HepG2 (cell line): ENCODE data around the gene DENND4B. TPM values are rescaled to one million over a fixed set of nuclear protein-coding genes. Genes with fewer than 3 reads are reported as not detected.

Source experiments
- CENPBD1 ChIP-seq: sonication (generic); formaldehyde crosslinking; IDR thresholded peaks from 2 replicates; pipeline ENCODE4 v1.8.0; 2022; ENCODE audit warnings: missing genetic modification reagents, low read depth, mild to moderate bottlenecking, borderline replicate concordance
- CHD4 ChIP-seq: fragments of 200-600 bp; sonication (generic); IDR thresholded peaks from 2 replicates; pipeline ENCODE4 v1.7.0; 2017; ENCODE audit warnings: mild to moderate bottlenecking, low read length, borderline replicate concordance
- CREBL2 ChIP-seq: sonication (generic); formaldehyde crosslinking; IDR thresholded peaks from 2 replicates; pipeline ENCODE4 v1.8.1; 2023; ENCODE audit warnings: missing genetic modification reagents, mild to moderate bottlenecking, borderline replicate concordance
- GRHL1 ChIP-seq: sonication (generic); formaldehyde crosslinking; conservative IDR thresholded peaks from 2 replicates; pipeline ENCODE4 v1.8.0; 2022; ENCODE audit warnings: missing genetic modification reagents
- HES4 ChIP-seq: sonication (generic); formaldehyde crosslinking; IDR thresholded peaks from 2 replicates; pipeline ENCODE4 v1.9.0; 2021; ENCODE audit warnings: mild to moderate bottlenecking, missing genetic modification reagents, borderline replicate concordance
- HINFP ChIP-seq: sonication (generic); formaldehyde crosslinking; IDR thresholded peaks from 2 replicates; pipeline ENCODE4 v1.4.0; 2020; ENCODE audit warnings: low read depth, mild to moderate bottlenecking, missing genetic modification reagents
- HNF4G ChIP-seq, 2 experiments: sonication (generic) in 1 of 2; formaldehyde crosslinking in 1 of 2; IDR thresholded peaks; 2 replicates each; pipeline versions ENCODE4 v1.4.0 to v1.6.1; 2011 to 2020; ENCODE audit warnings: borderline replicate concordance in 2 of 2, low read depth in 2 of 2, mild to moderate bottlenecking in 2 of 2, low read length in 1 of 2, missing genetic modification reagents in 1 of 2, moderate library complexity in 1 of 2
- ISX ChIP-seq: sonication (generic); formaldehyde crosslinking; conservative IDR thresholded peaks from 2 replicates; pipeline ENCODE4 v1.5.0; 2020; ENCODE audit warnings: missing genetic modification reagents
- JUN ChIP-seq: sonication (generic); formaldehyde crosslinking; IDR thresholded peaks from 2 replicates; pipeline ENCODE4 v1.4.0; 2020; ENCODE audit warnings: mild to moderate bottlenecking, missing genetic modification reagents
- KLF15 ChIP-seq: sonication (generic); formaldehyde crosslinking; IDR thresholded peaks from 2 replicates; pipeline ENCODE4 v1.8.1; 2023; ENCODE audit warnings: borderline replicate concordance, mild to moderate bottlenecking, inconsistent platforms, missing genetic modification reagents, mixed read lengths
- PHF21A ChIP-seq: sonication (generic); formaldehyde crosslinking; IDR thresholded peaks from 2 replicates; pipeline ENCODE4 v1.5.0; 2020; ENCODE audit warnings: mild to moderate bottlenecking, missing genetic modification reagents
- RFX3 ChIP-seq: IDR thresholded peaks from 2 replicates; pipeline ENCODE4 v1.6.1; 2016; ENCODE audit warnings: missing biosample characterization, missing genetic modification reagents
- TCF12 ChIP-seq, 2 experiments: fragments of 450-650 bp in 1 of 2; sonication (generic) in 1 of 2; formaldehyde crosslinking in 1 of 2; IDR thresholded peaks; 2 replicates each; pipeline versions ENCODE4 v1.6.1 to v1.8.0; 2017 to 2022; ENCODE audit warnings: antibody characterized with exemption in 1 of 2, mild to moderate bottlenecking in 1 of 2, missing genetic modification reagents in 1 of 2, moderate library complexity in 1 of 2
- ZBTB33 ChIP-seq: sonication (generic); formaldehyde crosslinking; IDR thresholded peaks from 2 replicates; pipeline ENCODE4 v1.4.0; 2020; ENCODE audit warnings: missing genetic modification reagents
- ZBTB7B ChIP-seq: sonication (generic); formaldehyde crosslinking; IDR thresholded peaks from 2 replicates; pipeline ENCODE4 v1.4.0; 2020; ENCODE audit warnings: missing genetic modification reagents
- ZIK1 ChIP-seq: sonication (generic); formaldehyde crosslinking; IDR thresholded peaks from 2 replicates; pipeline ENCODE4 v1.5.0; 2020; ENCODE audit warnings: mild to moderate bottlenecking, low read depth, missing genetic modification reagents, borderline replicate concordance
- ZNF326 ChIP-seq: sonication (generic); formaldehyde crosslinking; IDR thresholded peaks from 2 replicates; pipeline ENCODE4 v1.4.0; 2020; ENCODE audit warnings: missing genetic modification reagents, borderline replicate concordance
- ZNF34 ChIP-seq: sonication (generic); formaldehyde crosslinking; IDR thresholded peaks from 2 replicates; pipeline ENCODE4 v1.4.0; 2020; ENCODE audit warnings: mild to moderate bottlenecking, missing genetic modification reagents, borderline replicate concordance
- ZNF710 ChIP-seq: sonication (generic); formaldehyde crosslinking; IDR thresholded peaks from 2 replicates; pipeline ENCODE4 v1.5.0; 2020; ENCODE audit warnings: mild to moderate bottlenecking, missing genetic modification reagents, borderline replicate concordance
- polyA plus RNA-seq, 8 experiments: library from polyadenylated mRNA; depleted of rRNA in 3 of 8; stranded (reverse) in 7 of 8; unstranded in 1 of 8; fragments of >200 nt; fragmentation: Illumina TruSeq in 4 of 8; extraction: Trizol in 4 of 8; gene quantifications; 2 replicates each; pipeline versions ENCODE4 v1.2.1 to v1.2.3, GENCODE V29; 2011 to 2016; ENCODE audit warnings: low read depth in 4 of 8, missing spikeins in 1 of 8, mixed read lengths in 1 of 8; ENCODE audit not compliant: insufficient read depth in 1 of 8
- total RNA-seq, 5 experiments: library from RNA; depleted of rRNA; stranded (reverse); fragments of >200 nt; fragmentation: Illumina TruSeq; extraction: Trizol; gene quantifications; 2 replicates each; pipeline ENCODE4 v1.2.3, GENCODE V29; 2016; ENCODE audit warnings: low read depth in 1 of 5

The DENND4B gene
- total and polyA plus RNA-seq, 2 of the 13 experiments (the other 11 are each of a cell fraction or from before 2014, with no cell fraction given), result 15.1 to 20.3 TPM

- TF ChIP-seq ZNF710 (CRISPR knock-in tag), result no peak
- no peak for TF ChIP-seq CHD4
- TF ChIP-seq CREBL2, result peak; percentile 83; the same call in 1 of the 2 replicates
- 0 out of 2 replicates have a peak, but pooled peaks have one; percentile 29 for TF ChIP-seq ZBTB7B (CRISPR knock-in tag)
- peak; percentile 91 for TF ChIP-seq ZNF34 (CRISPR knock-in tag)
- TF ChIP-seq TCF12 (IDR thresholded peaks at IDR 0.05), result no peak
- no peak for TF ChIP-seq TCF12 (CRISPR knock-in tag; IDR thresholded peaks at IDR 0.05)
- peak; percentile 52; the same call in 1 of the 2 replicates for TF ChIP-seq ZIK1 (CRISPR knock-in tag)
- TF ChIP-seq KLF15 (CRISPR knock-in tag), result no peak
- no peak for TF ChIP-seq CENPBD1 (CRISPR knock-in tag)
- TF ChIP-seq JUN (CRISPR knock-in tag), result peak; percentile 83
- no peak for TF ChIP-seq HES4 (CRISPR knock-in tag)
- no peak; the same call in 1 of the 2 replicates for TF ChIP-seq ISX (CRISPR knock-in tag)
- TF ChIP-seq HINFP (CRISPR knock-in tag), result peak; percentile 78; the same call in 1 of the 2 replicates
- TF ChIP-seq ZBTB33 (CRISPR knock-in tag), result no peak; the same call in 1 of the 2 replicates
- no peak for TF ChIP-seq GRHL1 (CRISPR knock-in tag)
- no peak for TF ChIP-seq ZNF326 (CRISPR knock-in tag)
- TF ChIP-seq PHF21A (CRISPR knock-in tag), result no peak
- TF ChIP-seq RFX3 (CRISPR knock-in tag), result peak; percentile 14; the same call in 1 of the 2 replicates
- 0 out of 2 replicates have a peak, but pooled peaks have one; percentile 19 for TF ChIP-seq HNF4G (IDR thresholded peaks at IDR 0.05; ENCODE audit: borderline replicate concordance, low read depth, low read length)
- no peak for TF ChIP-seq HNF4G (CRISPR knock-in tag; IDR thresholded peaks at IDR 0.05; ENCODE audit: borderline replicate concordance, low read depth)
Observed at GRCh38 chr1:153990468-153991150, 44.1 kb upstream of the DENND4B start, which contains the start of gene RPS27 (continued).
